Endothelial cell of umbilical vein (primary cell): ENCODE results near the gene PGRMC1. TPM values are rescaled to one million over a fixed set of nuclear protein-coding genes. Genes with fewer than 3 reads are reported as not detected.

Source experiments
- BruUV-seq: library from RNA; stranded (reverse); fragments of 400-500 nt; replicated peaks from 2 replicates; lab custom pipeline; 2021; lab: Mats Ljungman, UMichigan
- CTCF ChIA-PET: fragments of 300-600, 350-600 bp; sonication (Branson Sonifier 250); formaldehyde crosslinking; loops from one replicate; lab custom pipeline; 2021; ENCODE audit warnings: antibody characterized with exemption, inconsistent platforms; lab: Charles Lee
- POLR2A ChIA-PET: fragments of 300-600, 350-600 bp; sonication (Branson Sonifier 250); formaldehyde crosslinking; loops from one replicate; lab custom pipeline; 2021; ENCODE audit warnings: antibody characterized with exemption, inconsistent platforms; lab: Charles Lee
- DNase-seq: peaks from one replicate; pipeline ENCODE4 v3.0.0-alpha.2; 2011; ENCODE audit warnings: low read depth, low spot score
- FAIRE-seq: peaks from 2 replicates; lab custom pipeline; 2011; peaks lifted over from hg19 to GRCh38; lab: Jason Lieb, UNC
- H2AFZ ChIP-seq: 2 replicates; pipeline ENCODE4 v1.6.0; 2012; ENCODE audit warnings: low read depth, low read length, control low read depth, inconsistent platforms
- H3K27ac ChIP-seq: 2 replicates; pipeline ENCODE4 v1.5.1; 2011; ENCODE audit warnings: low read depth, mild to moderate bottlenecking, control low read depth, low read length, moderate library complexity; ENCODE audit not compliant: insufficient read depth
- H3K27me3 ChIP-seq, 2 experiments: 2 replicates each; pipeline versions ENCODE4 v1.6.0 to v1.6.1; 2011; ENCODE audit warnings: low read length in 2 of 2, mixed read lengths in 1 of 2; ENCODE audit not compliant: control insufficient read depth in 2 of 2, insufficient read depth in 2 of 2
- H3K36me3 ChIP-seq, 2 experiments: 2 replicates in 1 of 2; 3 replicates in 1 of 2; pipeline ENCODE4 v1.5.1; 2011; ENCODE audit warnings: low read length in 2 of 2, mild to moderate bottlenecking in 1 of 2, moderate library complexity in 1 of 2; ENCODE audit not compliant: control insufficient read depth in 2 of 2, insufficient read depth in 2 of 2; ENCODE audit errors: extremely low read depth in 1 of 2
- H3K4me1 ChIP-seq: 3 replicates; pipeline ENCODE4 v1.5.1; 2011; ENCODE audit warnings: mild to moderate bottlenecking, low read length; ENCODE audit not compliant: control insufficient read depth, insufficient read depth; ENCODE audit errors: extremely low read depth
- H3K4me2 ChIP-seq: 2 replicates; pipeline ENCODE4 v1.6.1; 2011; ENCODE audit warnings: low read length, control low read depth, mixed read lengths; ENCODE audit not compliant: insufficient read depth
- H3K4me3 ChIP-seq, 3 experiments: fragments of 200-600 bp in 1 of 3; sonication (generic), shearing (Covaris generic) in 1 of 3; replicated peaks in 1 of 3; 2 replicates each; pipeline ENCODE4 v1.5.1; 2011 to 2016; ENCODE audit warnings: control low read depth in 3 of 3, low read length in 3 of 3, mild to moderate bottlenecking in 2 of 3, inconsistent platforms in 1 of 3, low read depth in 1 of 3, moderate library complexity in 1 of 3; ENCODE audit not compliant: insufficient read depth in 1 of 3
- H3K79me2 ChIP-seq: 2 replicates; pipeline ENCODE4 v1.6.0; 2012; ENCODE audit warnings: low read length, inconsistent platforms; ENCODE audit not compliant: control insufficient read depth, insufficient read depth
- H3K9ac ChIP-seq: replicated peaks from 2 replicates; pipeline ENCODE3; 2011; ENCODE audit warnings: low read length, control low read depth; ENCODE audit not compliant: insufficient read depth; ENCODE audit errors: extremely low read depth
- H3K9me1 ChIP-seq: replicated peaks from 3 replicates; pipeline ENCODE4 v1.6.0; 2011; ENCODE audit warnings: mild to moderate bottlenecking, low read length; ENCODE audit not compliant: control insufficient read depth, insufficient read depth; ENCODE audit errors: extremely low read depth
- H3K9me3 ChIP-seq: replicated peaks from 2 replicates; pipeline ENCODE4 v1.5.1; 2012; ENCODE audit warnings: low read length, inconsistent platforms; ENCODE audit not compliant: control insufficient read depth, insufficient read depth
- H4K20me1 ChIP-seq: replicated peaks from 2 replicates; pipeline ENCODE3; 2011; ENCODE audit warnings: mild to moderate bottlenecking, low read length; ENCODE audit not compliant: control insufficient read depth, insufficient read depth; ENCODE audit errors: extremely low read depth
- CTCF ChIP-seq, 2 donors: IDR thresholded peaks; 1 replicate in 1 of 2; 2 replicates in 1 of 2; pipeline ENCODE4 v1.5.1; 2011; ENCODE audit warnings: low read length in 2 of 2, mild to moderate bottlenecking in 2 of 2, moderate library complexity in 2 of 2, control low read depth in 1 of 2, inconsistent platforms in 1 of 2, low read depth in 1 of 2; ENCODE audit not compliant: insufficient read depth in 1 of 2; ENCODE audit errors: extremely low read depth in 1 of 2
- FOS ChIP-seq: IDR thresholded peaks from 2 replicates; pipeline ENCODE4 v1.6.1; 2011; ENCODE audit warnings: mild to moderate bottlenecking, low read length, moderate library complexity, borderline replicate concordance; ENCODE audit not compliant: insufficient read depth
- JUN ChIP-seq: IDR thresholded peaks from 2 replicates; pipeline ENCODE4 v1.6.1; 2011; ENCODE audit warnings: borderline replicate concordance, low read depth; ENCODE audit not compliant: insufficient read length, insufficient read depth
- MAX ChIP-seq: IDR thresholded peaks from 2 replicates; pipeline ENCODE4 v1.6.1; 2011; ENCODE audit not compliant: insufficient read depth, insufficient read length
- dilution Hi-C: fragments of 300-500 bp; cut with MboI; formaldehyde crosslinking; loops from one replicate; pipeline ENCODE4 v1.15.0; 2019; ENCODE audit warnings: low sequenced_read_pairs; ENCODE audit not compliant: extremely low pct_ligation_motif_present
- intact Hi-C: fragments of 100-400 bp; cut with micrococcal nuclease; formaldehyde crosslinking; loops from one replicate; pipeline ENCODE4 v1.10.0; 2022
- polyA plus RNA-seq, 4 experiments: library from polyadenylated mRNA; depleted of rRNA in 3 of 4; stranded (reverse) in 3 of 4; unstranded in 1 of 4; fragments of >200 nt; gene quantifications; 2 replicates each; pipeline versions ENCODE4 v1.2.1 to v1.2.3, GENCODE V29; 2011 to 2012; ENCODE audit warnings: missing spikeins in 1 of 4
- total RNA-seq: library from RNA; stranded (reverse); gene quantifications from 2 replicates; pipeline ENCODE4 v1.2.3, GENCODE V29; 2021

Gene PGRMC1
- total and polyA plus RNA-seq, 2 donors (not counting 3 experiments of a cell fraction or from before 2014, with no cell fraction given): 37.4 to 61.8 TPM

- Histone ChIP-seq H3K9me3 (no peaks in the 10 kb centered on the region), H3K79me2 (no peaks in the 10 kb centered on the region), H3K27me3 (peaks cover 5 to 6% of the 10 kb centered on the region in 2 experiments), H3K9me1 (no peaks in the 10 kb centered on the region), H3K9ac (no peak overlapping the region), H4K20me1 (no peaks in the 10 kb centered on the region), H3K36me3 (no peaks in the 10 kb centered on the region), H3K4me2 (no peak overlapping the region), H3K27ac (no peak overlapping the region), H3K4me3 (no peak overlapping the region), H3K4me1 (no peaks in the 10 kb centered on the region), H2AFZ (no peak overlapping the region)
- FAIRE-seq (no peak), DNase-seq (peak; percentile 40)
- dilution Hi-C loops (no loop called here), intact Hi-C loops (no loop called here)
- CTCF ChIA-PET: interaction anchor here (0.6 kb wide), 1 partner anchor 20 kb away, joined by 3 read pairs; no protein-coding TSS in a partner anchor
- no TSS peak for BruUV-seq
- TF ChIP-seq FOS (peak; percentile 4), CTCF (IDR thresholded peaks at IDR 0.05; ENCODE audit: extremely low read depth in 1 of 2, insufficient read depth in 1 of 2, low read depth in 1 of 2, low read length in 2 of 2) (no peak), MAX (no peak), JUN (no peak)
- POLR2A ChIA-PET: no interaction called here
Measured at GRCh38 chrX:119228512-119229252, 7.4 kb upstream of the PGRMC1 start.
